Stimulated activated CD4-positive, alpha-beta T cell treated with anti-CD3 and anti-CD28 coated beads, Interleukin-12 subunit alpha, Interleukin-12 subunit beta, amount 100 ng/mL, for 24 hours (primary cell): Measurements from ENCODE around the gene MMUT.
"Not testable (repeated sequence)": the region's sequence is repeated elsewhere in the genome, so short reads cannot be mapped to it uniquely, and the experiment has no call there.

Experiments
- DNase-seq, 2 experiments: peaks; one replicate each; pipeline ENCODE4 v3.0.0-alpha.2; 2020; ENCODE audit warnings: low read depth in 2 of 2

The MMUT gene

GRCh38 chr6:49423817-49424216 is 39.2 kb downstream of the MMUT start:
- DNase-seq = no peak

- DNase-seq = no peak
Observed at GRCh38 chr6:49416195-49416594, 46.9 kb downstream of the MMUT start.

DNA sequence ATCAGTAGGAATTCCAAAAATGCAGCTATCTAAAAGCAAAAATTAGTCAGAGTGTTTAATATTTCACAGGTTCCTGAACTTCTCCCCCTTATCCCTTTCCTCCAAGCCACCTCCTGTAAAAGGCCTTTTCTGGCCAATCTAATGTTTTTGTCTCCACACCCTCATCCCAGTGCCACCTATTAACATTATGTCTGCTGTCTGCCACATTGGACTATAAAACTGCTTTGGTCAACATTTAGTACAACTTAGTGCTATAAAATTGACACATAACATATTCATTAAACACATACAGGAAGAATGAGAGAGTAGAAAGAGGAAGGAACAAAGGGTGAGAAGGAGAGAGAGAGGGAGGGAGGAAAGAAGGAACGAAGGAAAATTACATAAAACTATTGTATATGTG is 47.7 kb downstream of the MMUT start:
- DNase-seq = no peak

GRCh38 chr6:49410564-49410963 is 52.5 kb downstream of the MMUT start:
- DNase-seq = no peak

DNA sequence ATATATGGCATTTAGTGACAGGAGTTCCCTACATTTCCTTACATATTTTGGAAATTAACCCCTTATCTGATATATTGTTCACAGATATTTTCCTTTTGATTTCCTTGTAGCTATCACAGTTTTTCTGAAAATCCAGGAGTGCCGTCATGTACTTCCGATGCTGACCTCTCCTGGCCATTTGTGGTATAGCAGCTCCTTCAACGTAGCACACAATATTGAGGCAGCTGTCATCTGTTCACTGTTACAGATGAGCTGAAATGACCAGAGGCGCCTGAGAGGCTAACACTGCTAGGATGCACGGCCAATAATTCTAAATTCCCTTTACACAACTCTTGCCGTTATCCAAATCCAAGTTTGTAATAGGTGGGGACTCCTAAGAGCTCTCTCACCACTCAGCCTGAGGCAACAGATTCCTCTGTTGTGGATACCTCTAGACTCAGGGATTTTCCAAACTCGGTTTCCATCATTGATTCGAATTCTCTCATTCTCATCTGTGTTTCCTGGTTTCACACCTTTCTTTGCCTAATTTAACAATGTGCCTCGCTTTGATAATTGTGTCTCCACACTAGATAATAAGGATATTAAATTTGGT is 53.0 kb downstream of the MMUT start:
- DNase-seq = peak in 1 of 2 experiments; percentile 68

DNA sequence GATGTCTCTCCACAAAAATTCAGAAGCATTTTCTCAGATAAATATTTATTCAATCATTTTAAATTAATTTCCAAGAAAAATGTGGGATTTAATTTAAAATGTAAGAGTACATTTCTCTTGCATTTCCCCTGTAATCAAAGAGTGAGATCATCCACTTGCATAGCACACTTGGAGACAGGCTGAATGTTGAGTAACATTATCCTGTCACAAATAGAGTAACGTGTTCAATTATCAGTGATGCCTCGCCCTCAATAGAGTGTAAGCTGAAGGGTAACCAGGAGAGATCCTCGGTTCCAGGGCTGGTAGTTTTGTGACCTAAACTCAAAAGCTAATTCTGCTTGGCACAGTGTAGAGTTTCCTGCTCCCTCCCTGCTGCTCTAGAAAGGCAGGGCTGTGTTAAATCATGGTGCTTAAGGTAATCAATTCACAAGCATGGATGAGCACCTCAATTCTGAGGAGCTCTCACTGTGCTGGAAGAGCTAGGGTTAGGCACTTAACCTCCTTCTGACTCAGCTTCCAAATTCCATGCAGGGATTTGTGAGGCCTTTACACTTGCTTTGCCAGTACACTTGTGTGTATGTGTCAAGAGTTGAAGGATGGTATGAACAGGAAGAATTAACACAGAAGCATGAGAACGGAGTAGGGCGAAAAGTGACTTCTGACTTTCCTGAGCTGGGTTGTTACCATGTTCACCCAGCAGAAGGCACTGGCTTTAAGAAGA is 56.6 kb downstream of the MMUT start:
- DNase-seq = no peak

GRCh38 chr6:49401063-49401462 is 62.0 kb downstream of the MMUT start:
- no peak for DNase-seq

DNA sequence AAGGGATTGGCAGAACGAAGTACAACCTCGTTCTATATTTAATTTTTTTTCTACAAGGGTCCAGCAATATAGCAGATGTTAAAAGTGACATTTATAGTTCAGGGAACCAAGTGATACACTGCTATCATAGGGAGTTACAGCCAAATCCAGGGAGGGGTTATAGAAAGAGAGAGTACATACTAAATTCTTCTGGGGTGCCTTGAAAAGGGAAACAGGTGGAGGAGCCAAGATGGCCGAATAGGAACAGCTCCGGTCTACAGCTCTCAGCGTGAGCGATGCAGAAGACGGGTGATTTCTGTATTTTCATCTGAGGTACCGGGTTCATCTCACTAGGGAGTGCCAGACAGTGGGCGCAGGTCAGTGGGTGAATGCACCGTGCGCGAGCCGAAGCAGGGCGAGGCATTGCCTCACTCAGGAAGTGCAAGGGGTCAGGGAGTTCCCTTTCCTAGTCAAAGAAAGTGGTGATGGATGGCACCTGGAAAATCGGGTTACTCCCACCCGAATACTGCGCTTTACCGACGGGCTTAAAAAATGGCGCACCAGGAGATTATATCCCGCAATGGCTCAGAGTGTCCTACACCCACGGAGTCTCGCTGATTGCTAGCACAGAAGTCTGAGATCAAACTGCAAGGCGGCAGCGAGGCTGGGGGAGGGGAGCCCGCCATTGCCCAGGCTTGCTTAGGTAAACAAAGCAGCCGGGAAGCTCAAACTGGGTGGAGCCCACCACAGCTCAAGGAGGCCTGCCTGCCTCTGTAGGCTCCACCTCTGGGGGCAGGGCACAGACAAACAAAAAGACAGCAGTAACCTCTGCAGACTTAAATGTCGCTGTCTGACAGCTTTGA is 76.2 kb downstream of the MMUT start:
- not testable (repeated sequence) for DNase-seq

GRCh38 chr6:49384904-49385303 is 78.1 kb downstream of the MMUT start:
- no peak for DNase-seq
